Activated T-helper 1 cell treated with Interleukin-2 at 50 U/mL for 16 hours (primary cell): ENCODE results near the gene TSPOAP1.
"Not testable (repeated sequence)": the region's sequence is repeated elsewhere in the genome, so short reads cannot be mapped to it uniquely, and the experiment has no call there.

Experiments used
- DNase-seq: peaks from one replicate; pipeline ENCODE4 v3.0.0-alpha.2; 2020; ENCODE audit warnings: low read depth

The TSPOAP1 gene

DNA sequence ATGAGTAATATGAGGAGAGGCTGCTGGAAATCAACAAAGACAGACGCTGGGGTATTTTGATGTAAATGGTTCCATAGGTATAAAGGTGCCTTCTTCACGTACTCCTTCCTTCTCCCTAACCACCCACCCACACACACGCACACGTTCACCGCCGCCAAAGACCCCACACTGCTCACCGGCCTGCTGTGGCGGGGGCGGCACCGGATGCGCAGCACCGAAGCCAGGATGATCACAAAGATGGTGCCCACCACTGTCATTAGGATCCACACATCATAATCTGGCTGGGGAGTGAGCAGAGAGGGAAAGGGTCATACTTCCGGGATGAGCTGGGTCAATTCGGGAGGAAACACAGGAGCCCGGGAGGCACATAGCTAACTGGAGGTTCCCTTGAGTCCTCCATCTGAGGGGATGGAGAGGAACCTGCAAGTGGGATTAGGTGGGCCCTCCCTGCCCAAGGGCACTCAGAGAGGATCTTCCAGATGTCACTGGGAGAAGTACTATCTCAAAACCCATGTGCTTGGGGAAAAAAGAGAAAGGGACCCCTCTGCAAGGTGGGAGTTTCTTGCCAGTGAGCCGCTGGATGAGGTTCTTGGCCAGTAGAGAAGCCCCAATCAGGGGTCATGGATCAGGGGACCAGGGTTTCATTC lies 33.9 kb upstream of the TSPOAP1 start:
- DNase-seq = no peak

DNA sequence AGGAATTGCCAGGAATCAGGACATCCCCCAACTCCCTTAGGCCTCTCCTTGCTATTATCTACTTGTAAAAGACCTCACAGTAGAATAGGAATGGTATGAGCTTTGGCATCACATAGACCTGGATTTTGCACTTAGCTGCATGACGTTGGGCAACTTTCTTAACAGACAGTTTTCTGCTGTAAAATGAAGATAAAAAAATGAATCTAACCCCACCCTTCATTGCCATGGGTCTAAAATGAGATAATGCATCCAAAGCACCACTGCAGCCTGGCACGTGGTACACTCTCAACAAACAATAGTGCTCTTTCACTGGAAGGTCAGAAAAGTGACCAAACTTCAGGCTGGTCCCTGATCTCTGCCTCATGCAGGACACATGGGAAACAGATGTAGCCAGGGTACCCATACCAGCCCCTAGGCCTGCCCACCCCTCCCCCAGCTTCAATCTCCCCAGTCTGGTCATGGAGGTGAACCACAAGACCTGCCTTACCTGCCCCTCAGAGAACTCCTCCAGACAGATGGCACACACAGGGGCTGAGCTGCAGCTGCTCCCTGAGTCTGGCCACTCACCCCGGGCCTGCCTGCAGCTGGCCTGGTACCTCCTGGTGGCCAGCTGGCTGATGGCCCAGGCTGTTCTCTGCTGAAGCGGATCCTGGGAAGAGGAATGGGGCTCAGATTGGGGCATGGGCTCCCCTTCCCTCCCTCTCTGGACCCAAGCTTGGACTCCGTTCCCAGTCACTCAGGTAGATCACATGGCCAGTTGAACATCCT lies 31.9 kb upstream of the TSPOAP1 start:
- DNase-seq = no peak

DNA sequence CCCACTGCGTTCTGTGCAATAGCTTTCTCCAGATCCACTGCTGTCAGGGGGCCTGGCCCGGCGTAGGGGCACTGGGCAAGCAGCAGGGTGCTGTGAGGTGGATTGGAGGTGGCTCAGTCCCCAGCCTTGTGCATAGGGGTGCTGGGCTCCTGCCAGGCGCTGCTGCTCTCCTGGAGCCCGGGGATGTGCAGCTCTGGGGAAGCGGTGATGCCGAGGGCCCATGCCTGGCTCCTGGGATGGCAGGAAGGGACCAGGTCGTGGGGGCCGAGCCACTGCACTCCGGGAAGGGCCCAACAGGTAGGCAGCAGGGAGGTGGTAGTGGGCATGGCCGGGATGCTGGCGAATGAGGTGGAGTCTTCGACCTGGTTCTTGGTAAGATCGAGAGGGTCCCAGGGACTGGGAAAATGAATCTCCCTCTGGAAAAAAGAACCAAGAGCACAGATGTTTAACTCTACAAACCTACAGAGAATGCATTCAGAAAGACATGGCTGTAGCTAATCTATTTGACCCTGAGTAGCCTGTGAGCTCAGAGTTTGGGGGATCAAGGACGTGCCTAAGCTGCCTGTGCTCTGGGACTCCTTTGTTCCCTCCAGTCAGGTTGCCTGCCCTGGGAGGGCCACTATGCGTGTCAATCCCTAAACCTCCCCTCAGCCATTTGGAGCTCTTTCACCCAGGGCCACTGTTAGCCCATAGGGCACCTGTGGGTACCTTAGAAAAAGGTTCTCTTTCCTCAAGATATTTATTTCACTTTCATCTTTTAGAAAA lies 30.0 kb upstream of the TSPOAP1 start:
- DNase-seq = no peak

DNA sequence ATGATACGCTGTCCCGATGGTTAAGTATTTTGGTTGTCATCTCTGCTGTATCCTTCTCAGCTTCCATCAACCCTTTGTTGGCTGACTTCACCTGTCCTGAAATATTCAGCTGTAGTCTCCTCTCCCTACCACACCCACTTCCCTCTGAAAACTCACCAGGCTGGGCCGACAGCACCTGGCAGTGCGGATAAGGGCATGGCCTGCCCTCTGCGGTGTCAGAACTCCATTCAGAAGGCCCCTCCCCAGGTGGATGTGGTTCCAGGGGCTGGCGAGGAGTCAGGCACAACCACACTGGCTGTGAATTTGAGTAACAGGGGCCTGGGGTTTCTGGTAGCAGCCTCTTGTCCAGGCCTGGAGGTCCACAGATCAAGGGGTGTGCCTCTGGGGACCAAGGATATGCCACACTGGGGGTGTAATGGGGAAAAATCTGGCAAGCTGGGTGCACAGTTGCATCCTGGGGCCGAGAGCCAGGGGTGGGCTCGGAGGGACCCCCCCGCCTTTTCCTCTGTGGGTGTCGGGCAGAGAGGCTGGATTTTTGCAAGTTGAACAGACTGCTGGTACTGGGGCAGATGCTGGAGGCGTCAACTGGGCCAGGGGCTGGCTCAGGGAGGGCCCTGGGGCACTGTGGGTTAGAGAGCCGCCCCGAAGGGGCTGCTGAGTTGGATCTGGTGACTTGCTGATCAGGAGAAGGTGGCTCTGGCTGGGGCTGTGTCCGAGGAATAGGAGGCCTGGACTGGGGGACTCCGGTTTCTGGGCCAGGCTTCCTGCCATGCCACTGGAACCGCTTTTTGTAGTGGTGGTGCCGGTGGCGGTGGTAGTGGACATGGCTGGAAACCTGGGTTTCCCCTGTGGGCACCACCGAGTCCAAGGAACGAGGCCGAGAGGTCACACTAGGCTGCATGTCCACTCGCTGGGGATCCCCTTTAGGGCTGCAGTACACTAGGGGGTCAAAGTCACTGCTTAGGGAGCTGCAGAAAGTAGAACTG lies 29.0 kb upstream of the TSPOAP1 start:
- no peak for DNase-seq

DNA sequence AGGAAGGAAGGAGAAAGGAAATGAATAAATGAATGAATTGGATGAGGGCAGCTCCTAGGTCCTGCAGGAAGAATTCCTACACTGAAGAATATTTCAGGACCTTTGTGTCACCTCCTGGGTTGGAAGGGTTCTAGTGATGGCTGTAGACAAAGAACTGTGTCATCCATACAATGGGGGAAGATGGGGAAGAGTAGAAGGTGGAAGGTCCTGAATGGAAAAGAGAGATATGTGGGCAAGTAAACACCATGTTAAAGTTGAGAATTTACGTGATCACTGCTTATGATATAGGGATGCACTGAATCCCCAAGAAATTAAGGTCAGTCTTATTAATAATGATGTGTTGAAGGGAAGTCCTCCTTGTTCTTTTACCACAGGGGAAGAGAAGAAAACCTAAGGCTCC lies 27.6 kb upstream of the TSPOAP1 start:
- no peak for DNase-seq

DNA sequence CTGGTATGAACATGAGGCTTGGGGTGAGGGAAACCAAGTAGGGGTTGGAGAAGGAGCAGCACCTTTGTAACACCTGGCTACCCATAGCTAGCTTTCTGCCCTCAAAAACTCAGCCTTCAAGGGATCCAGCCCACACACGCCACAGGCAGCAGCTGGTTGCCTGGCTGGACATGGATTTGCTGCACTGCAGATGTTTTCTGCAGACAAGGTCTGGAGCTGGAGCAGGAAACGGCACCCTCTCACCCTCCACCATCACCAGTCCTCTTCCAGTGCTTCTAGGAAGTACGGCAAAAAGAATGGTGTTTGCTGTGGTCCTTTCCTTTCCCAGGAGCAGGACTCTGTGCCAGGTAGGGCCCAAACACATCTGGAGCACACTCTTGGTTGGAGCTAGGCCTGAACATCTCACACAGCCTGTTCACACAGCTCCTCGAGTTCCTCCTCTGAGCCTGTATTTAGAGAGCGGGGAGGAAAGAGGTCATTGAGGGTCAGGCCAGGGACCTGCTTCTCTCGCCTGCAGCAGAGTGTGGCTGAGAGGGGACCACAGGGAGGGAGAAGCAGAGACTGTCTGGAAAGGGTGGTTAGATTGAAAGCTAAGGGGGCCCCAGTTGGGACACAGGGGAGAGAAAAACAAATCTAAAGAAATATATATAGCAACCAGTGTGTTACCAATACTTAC lies 26.1 kb upstream of the TSPOAP1 start:
- no peak for DNase-seq

DNA sequence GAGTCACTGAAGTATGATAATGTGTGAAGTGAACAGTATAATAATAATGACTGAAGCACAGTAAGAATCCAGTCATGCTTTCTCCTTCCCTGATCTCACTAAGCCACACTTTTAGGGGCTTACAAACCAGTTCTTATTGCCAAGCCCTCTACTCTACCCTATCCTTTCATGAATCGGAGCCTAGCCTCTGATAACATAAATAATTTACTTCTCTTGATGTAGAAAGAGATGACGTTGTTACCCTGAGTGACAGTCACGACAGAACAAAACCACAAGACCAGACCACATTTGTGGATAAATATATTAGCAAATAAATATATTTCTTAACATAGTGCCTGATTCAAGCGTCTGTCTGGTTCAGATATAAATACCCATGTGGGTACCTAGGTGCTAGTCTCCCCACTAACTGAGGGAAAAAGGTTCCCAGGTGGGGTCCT lies 24.8 kb upstream of the TSPOAP1 start:
- DNase-seq = no peak

DNA sequence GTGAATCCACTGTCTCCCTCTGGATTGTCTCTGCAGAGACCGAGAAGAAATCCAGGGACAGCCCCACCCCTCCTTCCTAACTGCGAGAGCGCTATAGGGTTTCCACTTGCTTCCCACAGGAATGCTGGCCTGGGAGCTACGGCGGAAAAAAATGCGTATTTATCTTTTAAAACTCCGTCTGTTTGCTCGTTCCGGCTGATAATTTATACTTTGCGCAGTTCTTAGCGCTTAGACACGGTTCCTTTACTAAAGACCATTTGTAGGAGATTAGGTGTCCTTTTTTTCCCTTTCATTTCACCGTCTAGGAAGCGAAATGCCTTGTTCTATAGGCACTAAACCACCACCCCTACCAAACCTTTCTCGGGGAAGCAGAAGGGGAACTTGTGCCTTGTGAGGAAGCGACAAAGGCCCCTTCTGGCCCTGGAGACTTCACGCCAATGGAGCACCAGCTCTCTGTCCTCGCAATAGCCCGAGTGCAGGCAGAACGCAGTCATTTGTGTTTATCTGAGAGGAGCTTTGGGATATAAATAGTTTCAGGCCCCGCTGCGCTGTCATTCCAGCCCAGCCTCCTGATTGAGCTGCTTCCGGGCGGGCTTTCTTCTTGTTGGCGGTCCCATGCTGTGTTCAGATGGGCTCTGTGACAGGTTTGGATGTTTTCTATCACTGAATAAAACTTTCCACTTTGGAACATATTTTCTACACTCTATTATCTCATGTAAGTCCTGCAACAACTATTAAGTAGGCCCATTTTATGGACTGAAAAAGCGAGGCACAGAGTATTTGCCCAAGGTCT lies 24.2 kb upstream of the TSPOAP1 start:
- DNase-seq = no peak

DNA sequence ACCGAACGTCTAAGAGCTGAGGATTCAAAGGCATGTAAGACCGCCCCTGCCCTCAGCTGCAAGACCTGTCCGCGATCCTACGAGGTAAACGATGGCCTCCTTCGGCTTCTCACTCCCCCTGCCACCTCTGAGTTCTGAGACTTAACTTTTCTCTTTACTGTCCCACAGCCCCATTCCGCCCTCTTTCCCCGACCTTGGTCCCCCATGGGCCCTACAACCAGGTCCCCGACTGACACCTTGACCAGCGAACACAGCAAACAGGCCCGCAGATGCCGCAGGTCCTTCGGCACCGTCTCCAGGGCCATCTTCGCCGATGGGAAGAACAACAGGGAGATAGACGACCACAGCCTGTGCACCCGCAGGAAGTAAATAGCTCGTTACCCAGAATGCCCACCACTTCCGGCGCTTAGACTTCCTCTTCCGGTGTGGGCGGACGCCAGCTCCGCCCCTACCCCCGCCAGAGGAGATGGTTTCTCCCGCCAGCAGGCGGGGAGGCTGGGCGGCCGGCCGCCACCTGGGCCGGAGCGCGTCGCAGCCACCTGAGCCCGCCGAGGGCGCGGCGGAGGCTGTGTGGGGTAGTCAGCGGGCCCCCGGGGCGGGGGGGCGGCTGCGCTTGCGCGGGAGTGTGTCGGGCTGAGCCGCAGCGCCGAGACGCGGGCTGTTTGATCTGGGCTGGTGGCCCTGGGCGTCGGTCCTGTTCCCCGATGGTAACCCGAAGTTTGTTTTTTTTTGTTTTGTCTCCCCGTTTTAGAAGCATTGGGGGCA lies 23.4 kb upstream of the TSPOAP1 start, which contains the start of gene SUPT4H1:
SUPT4H1 (minus strand) TSS at position 371 of the 765 bp plus-strand sequence; CDS start at position 305, 66 bp downstream.
- peak; percentile 90 for DNase-seq

DNA sequence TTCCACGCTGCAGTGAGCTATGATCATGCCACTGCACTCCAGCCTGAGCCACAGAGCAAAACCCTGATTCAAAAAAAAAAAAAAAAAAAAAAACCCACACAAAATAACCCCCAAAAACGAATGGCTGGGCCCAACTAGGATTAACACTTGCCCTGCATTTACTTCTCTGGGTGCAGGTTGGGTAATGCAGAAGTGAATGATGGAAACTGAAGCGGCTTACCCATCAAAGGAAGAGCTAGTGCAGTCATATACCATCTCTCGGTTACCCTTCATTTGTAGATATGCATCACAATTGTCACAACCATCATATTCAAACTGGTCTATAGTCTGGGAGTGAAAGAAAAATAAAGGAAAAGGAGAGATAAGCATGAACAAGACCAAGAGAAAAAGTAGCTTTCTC lies 22.6 kb upstream of the TSPOAP1 start:
- no peak for DNase-seq

DNA sequence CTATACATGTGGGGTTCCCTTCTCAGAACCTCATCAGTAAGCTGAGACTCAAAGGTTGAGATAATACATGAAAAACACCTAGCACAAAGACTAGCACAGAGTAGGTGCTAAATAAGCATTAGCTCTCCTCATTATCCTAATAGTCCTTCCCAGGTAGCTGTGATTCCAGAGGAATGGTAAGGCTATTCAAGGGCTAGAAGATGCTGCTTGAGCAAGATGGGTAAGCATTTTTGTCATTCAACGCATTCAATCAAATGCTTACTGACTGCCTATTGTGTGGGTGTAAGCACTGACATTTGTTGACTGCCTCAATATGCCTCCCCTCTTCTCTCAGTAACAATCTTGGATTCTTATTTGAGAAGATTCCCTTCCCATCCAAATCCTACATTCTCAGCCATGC lies 19.4 kb upstream of the TSPOAP1 start:
- DNase-seq = no peak

DNA sequence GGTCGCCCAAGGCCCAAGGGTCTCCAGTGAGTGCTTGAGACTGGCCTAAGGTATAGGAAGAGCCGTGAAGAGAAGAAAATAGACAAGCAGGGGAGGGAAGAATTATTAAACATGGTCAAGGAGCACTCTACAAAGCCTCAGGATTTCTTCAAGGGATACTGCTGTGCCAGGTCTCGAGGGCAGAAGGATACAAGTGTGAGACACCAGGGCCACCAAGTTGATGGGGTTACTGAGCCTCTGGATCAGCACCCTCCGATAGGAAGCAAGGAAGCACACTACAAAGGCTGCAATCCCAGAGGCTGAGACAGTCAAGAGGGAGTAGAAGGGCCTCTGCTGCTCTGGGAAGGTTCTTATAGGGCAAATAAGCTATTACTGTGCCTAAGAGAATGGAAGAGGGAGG lies 16.9 kb upstream of the TSPOAP1 start:
- DNase-seq = no peak

DNA sequence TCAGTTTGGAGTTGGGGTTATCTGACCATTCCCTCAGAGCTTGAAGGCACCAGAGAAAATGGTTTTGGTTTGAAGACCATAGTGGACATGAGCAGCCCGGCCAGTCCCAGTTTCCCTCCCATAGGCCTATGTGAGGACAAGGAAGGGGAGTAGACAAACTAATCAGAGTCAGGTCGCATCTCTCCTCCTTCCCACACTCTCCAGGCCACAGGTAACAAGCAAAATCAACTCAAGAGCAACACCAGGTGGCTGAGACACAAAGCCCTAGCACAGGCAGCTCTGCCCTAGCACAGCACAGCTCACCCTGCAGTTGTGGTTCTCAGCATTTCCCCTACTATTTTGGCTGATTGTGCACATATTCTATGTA lies 16.2 kb upstream of the TSPOAP1 start:
- no peak for DNase-seq

DNA sequence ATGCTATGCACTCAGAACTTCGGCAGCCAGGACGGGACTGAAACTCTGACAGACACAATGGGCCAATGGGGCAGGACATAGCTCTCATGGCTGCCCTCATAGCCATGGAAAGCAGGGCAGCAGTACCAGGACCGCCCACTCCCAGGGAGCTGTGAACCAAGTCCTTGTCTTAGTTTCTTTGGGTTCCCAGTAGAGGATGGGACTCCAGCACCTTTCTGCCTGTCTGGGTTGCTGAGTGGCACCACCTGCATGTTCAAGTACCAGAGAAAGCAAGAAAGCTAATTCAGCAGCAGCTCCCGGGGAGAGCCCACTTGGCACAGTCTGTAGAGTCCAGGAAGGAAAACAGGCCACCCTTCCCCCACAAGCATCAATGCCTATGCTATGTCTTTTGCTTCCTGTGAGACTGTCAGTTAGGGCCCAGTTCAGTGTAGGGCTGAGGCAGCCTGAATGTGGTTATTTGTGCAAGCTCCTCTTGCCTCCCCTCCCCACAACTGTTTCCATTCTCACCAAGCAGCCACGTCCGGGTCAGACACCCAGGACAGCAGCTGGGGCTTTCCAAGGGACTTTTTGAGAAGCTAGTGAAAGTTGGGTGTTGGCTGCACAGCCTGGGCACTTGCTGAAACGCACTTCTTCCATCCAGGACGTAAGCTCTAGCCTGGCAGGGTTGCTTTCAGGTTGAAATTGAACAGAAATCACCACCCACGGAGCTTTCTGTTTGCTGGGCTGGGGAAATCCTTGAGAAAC lies 15.6 kb upstream of the TSPOAP1 start:
- DNase-seq = peak; percentile 70

DNA sequence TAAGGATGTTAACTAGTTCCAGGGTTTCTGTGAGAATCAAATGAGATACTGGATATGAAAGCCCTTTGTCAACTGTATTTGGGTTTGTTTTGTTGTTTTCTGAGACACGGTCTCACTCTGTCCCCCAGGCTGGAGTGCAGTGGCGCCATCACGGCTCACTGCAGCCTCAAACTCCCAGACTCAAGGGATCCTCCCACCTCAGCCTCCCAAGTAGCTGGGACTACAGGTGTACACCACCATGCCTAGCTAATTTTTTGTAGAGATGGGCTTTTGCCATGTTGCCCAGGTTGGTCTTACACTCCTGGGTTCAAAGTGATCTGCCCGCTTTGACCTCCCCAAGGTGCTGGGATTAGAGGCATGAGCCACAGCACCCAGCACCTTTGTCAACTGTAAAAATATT lies 14.5 kb upstream of the TSPOAP1 start:
- DNase-seq = no peak

DNA sequence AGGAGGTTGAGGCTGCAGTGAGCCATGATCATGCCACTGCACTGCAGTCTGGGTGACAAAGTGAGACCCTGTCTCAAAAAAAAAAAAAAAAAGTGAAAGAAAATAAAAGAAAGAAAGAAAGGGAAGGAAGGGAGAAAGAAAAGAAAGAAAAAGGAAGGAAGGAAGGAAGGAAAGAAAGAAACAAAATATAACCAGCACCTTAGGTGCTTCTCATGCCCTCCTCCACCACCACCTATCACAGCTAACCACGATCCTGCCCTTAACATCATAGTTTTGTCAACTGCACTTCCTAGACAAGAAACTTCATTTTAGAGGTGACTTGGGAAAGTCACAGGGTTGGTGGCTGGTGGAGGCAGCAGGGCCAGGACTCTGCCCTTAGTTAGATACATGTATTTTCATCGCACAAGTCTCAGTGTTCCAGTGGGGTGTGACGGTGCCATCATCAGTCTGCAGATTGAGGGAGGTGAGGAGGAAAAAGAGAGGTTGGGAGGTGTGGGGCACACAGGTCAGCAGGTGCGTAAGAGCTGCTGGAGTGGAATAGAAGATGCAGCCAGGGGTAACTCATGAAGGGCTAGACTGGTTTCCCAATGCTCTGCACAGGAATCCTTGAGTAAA lies 13.4 kb upstream of the TSPOAP1 start:
- DNase-seq = no peak

DNA sequence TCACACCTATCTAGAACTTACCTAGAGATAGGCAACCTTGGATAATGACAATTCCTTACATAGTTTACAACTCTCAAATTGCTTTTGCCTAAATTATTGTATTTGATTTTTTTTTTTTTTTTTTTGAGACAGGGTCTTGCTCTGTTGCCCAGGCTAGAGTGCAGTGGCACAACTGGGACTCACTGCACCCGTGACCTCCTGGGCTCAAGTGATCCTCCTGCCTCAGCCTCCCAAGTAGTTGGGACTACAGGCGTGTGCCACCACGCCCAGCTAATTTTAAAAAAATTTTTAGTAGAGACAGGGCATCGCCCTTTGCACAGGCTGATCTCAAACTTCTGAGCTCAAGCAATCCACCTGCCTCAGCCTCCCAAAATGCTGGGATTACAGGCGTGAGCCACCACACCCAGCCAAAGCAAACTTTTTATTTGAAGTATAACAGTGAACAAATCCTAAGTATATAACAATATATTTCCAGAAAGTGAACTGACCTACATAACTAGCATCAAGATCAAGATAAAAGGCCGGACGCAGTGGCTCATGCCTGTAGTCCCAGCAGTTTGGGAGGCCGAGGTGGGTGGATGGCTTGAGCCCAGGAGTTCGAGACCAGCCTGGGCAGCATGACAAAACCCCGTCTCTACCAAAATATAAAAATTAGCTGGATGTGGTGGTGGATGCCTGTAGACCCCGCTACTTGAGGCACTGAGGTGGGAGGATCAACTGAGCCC lies 12.7 kb upstream of the TSPOAP1 start:
- DNase-seq = not testable (repeated sequence)

DNA sequence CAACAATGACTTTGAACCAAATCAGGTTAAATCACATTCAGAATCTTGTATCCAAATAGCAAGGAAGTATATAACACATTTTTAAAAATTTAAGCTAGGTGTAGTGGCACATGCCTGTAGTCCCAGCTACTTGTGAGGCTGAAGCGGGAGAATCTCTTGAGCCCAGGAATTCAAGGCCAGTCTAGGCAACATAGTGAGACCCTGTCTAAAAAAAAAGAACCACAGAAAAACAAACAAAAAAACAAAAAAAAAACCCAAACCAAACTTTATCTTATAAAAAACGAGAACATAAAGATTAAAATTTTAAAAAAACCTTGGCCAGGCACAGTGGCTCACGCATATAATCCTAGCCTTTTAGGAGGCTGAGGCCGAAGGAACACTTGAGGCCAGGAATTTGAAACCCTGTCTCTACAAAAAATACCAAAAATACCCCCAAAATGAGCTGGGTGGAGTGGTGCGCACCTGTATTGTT lies 11.8 kb upstream of the TSPOAP1 start:
- no peak for DNase-seq
